Esophagus muscularis mucosa (tissue), 4 donors: Measurements from ENCODE around the gene CAPN2. TPM values are rescaled to one million over a fixed set of nuclear protein-coding genes. Genes with fewer than 3 reads are reported as not detected.

Experiments
- DNase-seq: peaks from one replicate; pipeline ENCODE4 v3.0.0-alpha.2; 2017; ENCODE audit errors: extremely low spot score
- H3K27ac ChIP-seq, 4 donors: fragments of 200-600 bp; sonication (generic); replicated peaks in 1 of 4; 1 replicate in 3 of 4; 2 replicates in 1 of 4; pipeline ENCODE4 v1.5.1; 2016 to 2019; ENCODE audit warnings: mild to moderate bottlenecking in 1 of 4
- H3K27me3 ChIP-seq, 4 donors: fragments of 200-600 bp; sonication (generic); one replicate each; pipeline versions ENCODE4 v1.5.1 to v1.6.0; 2016 to 2019
- H3K36me3 ChIP-seq, 4 donors: fragments of 200-600 bp; sonication (generic); one replicate each; pipeline ENCODE4 v1.5.1; 2016 to 2019
- H3K4me1 ChIP-seq, 4 donors: fragments of 200-600 bp; sonication (generic); one replicate each; pipeline ENCODE4 v1.5.1; 2016 to 2019
- H3K4me3 ChIP-seq, 4 donors: fragments of 200-600 bp; sonication (generic); 1 replicate in 2 of 4; 2 replicates in 2 of 4; pipeline ENCODE4 v1.5.1; 2016 to 2019; ENCODE audit warnings: mild to moderate bottlenecking in 4 of 4, moderate library complexity in 1 of 4
- H3K9me3 ChIP-seq, 4 donors: fragments of 200-600 bp; sonication (generic); 1 replicate in 3 of 4; 2 replicates in 1 of 4; pipeline ENCODE4 v1.5.1; 2016 to 2019
- CTCF ChIP-seq, 3 experiments: fragments of 200-600 bp in 2 of 3; fragments of 450-650 bp in 1 of 3; sonication (generic) in 2 of 3; IDR thresholded peaks; one replicate each; pipeline ENCODE4 v1.5.1; 2017 to 2019; ENCODE audit warnings: antibody characterized with exemption in 3 of 3, mild to moderate bottlenecking in 2 of 3, moderate library complexity in 1 of 3
- EP300 ChIP-seq: sonication (generic); formaldehyde crosslinking; IDR thresholded peaks from one replicate; pipeline ENCODE4 v1.6.1; 2017; ENCODE audit warnings: antibody characterized with exemption
- POLR2A ChIP-seq: fragments of 450-650 bp; IDR thresholded peaks from one replicate; pipeline ENCODE4 v1.6.1; 2017; ENCODE audit warnings: antibody characterized with exemption, moderate library complexity, mild to moderate bottlenecking, low read depth
- POLR2AphosphoS5 ChIP-seq, 2 donors: sonication (generic); formaldehyde crosslinking; IDR thresholded peaks; one replicate each; pipeline ENCODE4 v1.6.1; 2017; ENCODE audit warnings: antibody characterized with exemption in 2 of 2
- WGBS: methylation state at CpG from one replicate; pipeline ENCODE4 v1.1.5; 2018; 5-methylcytosine and 5-hydroxymethylcytosine counted together
- intact Hi-C: fragments of 100-400 bp; cut with DNase I; formaldehyde crosslinking; loops from one replicate; pipeline ENCODE4 v1.15.1; 2023
- total RNA-seq, 4 donors: library from RNA; depleted of rRNA; stranded (reverse); fragments of >200 nt; gene quantifications; one replicate each; pipeline versions ENCODE4 v1.1.0 to v1.2.1, GENCODE V29; 2016

The CAPN2 gene
- total RNA-seq, 4 donors from 2014 or later, result 91.9 to 231 (median 161) TPM

DNA sequence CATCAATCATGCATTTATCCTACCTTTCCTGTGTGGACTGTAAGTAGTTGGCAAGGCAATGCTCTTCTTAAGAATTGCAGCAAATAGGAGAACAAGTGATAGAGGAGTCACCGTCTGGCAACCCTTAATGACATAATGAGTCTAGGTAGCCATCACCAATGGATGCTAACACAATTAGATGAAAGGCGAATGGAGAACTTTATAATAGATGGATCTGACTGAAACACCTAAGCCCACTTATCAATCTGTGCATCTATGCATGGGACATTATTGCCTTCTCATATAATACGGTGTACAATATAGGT lies 27.9 kb upstream of the CAPN2 start:
- WGBS, result 78% methylated on average over 3 of the region's 3 CpGs

DNA sequence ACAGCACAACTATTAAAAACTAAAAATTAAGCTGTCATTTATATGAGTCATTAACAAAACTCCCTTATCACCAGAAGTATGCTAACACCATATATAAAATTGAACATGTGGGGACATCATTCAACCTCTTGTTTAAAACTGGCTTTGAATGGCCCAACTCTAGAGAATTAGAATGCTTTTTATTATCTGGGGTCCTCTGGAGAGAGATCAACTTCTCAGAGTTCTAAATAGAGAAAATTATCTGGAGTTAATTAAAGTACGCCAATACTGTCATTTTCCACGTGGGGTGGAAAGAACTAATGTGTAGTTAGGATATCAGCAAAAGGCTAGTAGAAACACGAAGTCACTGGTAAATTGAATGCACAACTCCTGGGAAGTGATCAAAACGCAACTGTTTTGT lies 21.2 kb upstream of the CAPN2 start:
- TF ChIP-seq POLR2AphosphoS5 (IDR thresholded peaks at IDR 0.05), result no peak
- TF ChIP-seq CTCF (IDR thresholded peaks at IDR 0.05), result no peak
- no peak for TF ChIP-seq POLR2A
- Histone ChIP-seq H3K36me3 (no peaks in the 10 kb centered on the region), H3K9me3 (no peaks in the 10 kb centered on the region), H3K4me1 (no peaks in the 10 kb centered on the region), H3K4me3 (no peak overlapping the region), H3K27me3 (peaks cover 0 to 6% (median 0%) of the 10 kb centered on the region in 4 donors), H3K27ac (no peak overlapping the region)
- intact Hi-C loops, result loop anchor here (10.0 kb wide), 1 partner anchor 364 kb away; no protein-coding TSS in a partner anchor
- no peak for DNase-seq
- WGBS, result 84% methylated on average over 4 of the region's 4 CpGs

More for the DNA sequence above, 27.9 kb upstream of the CAPN2 start:
- DNase-seq, result no peak
- Histone ChIP-seq H3K36me3 (no peaks in the 10 kb centered on the region), H3K27me3 (peaks cover 0 to 6% (median 0%) of the 10 kb centered on the region in 4 donors), H3K9me3 (no peaks in the 10 kb centered on the region), H3K27ac (no peak overlapping the region), H3K4me3 (no peak overlapping the region), H3K4me1 (no peaks in the 10 kb centered on the region)
- TF ChIP-seq POLR2A (no peak), EP300 (no peak), POLR2AphosphoS5 (IDR thresholded peaks at IDR 0.05) (no peak), CTCF (IDR thresholded peaks at IDR 0.05) (no peak)
- intact Hi-C loops, result loop anchor here (5.0 kb wide), 1 partner anchor 542 kb away; the partner anchor contains the start of gene TLR5

- Histone ChIP-seq H3K9me3 (no peaks in the 10 kb centered on the region), H3K4me1 (peaks cover under 1 to 8% (median 6%) of the 10 kb centered on the region in 4 donors), H3K36me3 (no peaks in the 10 kb centered on the region), H3K4me3 (no peak overlapping the region), H3K27me3 (no peaks in the 10 kb centered on the region), H3K27ac (no peak overlapping the region)
- intact Hi-C loops, result loop anchor here (5.0 to 10.0 kb wide), 2 partner anchors 52 to 360 kb away; no protein-coding TSS in a partner anchor
- TF ChIP-seq EP300 (no peak), POLR2A (no peak), POLR2AphosphoS5 (IDR thresholded peaks at IDR 0.05) (no peak), CTCF (IDR thresholded peaks at IDR 0.05) (no peak)
- no peak for DNase-seq
- WGBS, result 65% methylated on average over 8 of the region's 8 CpGs
Measured at GRCh38 chr1:223695014-223695548, 17.3 kb upstream of the CAPN2 start.

GRCh38 chr1:223695941-223696340 lies 16.4 kb upstream of the CAPN2 start:
- TF ChIP-seq CTCF (IDR thresholded peaks at IDR 0.05), result no peak
- TF ChIP-seq POLR2A, result no peak
- TF ChIP-seq POLR2AphosphoS5 (IDR thresholded peaks at IDR 0.05), result no peak
- TF ChIP-seq EP300, result no peak
- no peak overlapping the region for H3K4me3 ChIP-seq
- WGBS, result 81% methylated on average over 5 of the region's 5 CpGs
- intact Hi-C loops, result loop anchor here (5.0 to 10.0 kb wide), 2 partner anchors 51 to 359 kb away; no protein-coding TSS in a partner anchor
- DNase-seq, result no peak
- H3K27ac ChIP-seq, result no peak overlapping the region
- no peaks in the 10 kb centered on the region for H3K36me3 ChIP-seq
- H3K27me3 ChIP-seq, result no peaks in the 10 kb centered on the region
- no peaks in the 10 kb centered on the region for H3K9me3 ChIP-seq
- peaks cover 4 to 16% (median 13%) of the 10 kb centered on the region in 4 donors for H3K4me1 ChIP-seq
